Thyroid gland (tissue), 4 donors: Measurements from ENCODE around the gene OTOS. TPM values are rescaled to one million over a fixed set of nuclear protein-coding genes. Genes with fewer than 3 reads are reported as not detected.

Experiments
- DNase-seq, 2 donors: peaks; one replicate each; pipeline ENCODE4 v3.0.0-alpha.2; 2019
- H3K27ac ChIP-seq, 3 donors: fragments of 200-600 bp; sonication (generic); 1 replicate in 2 of 3; 2 replicates in 1 of 3; pipeline ENCODE4 v1.5.1; 2016 to 2019; ENCODE audit warnings: mild to moderate bottlenecking in 1 of 3, moderate library complexity in 1 of 3
- H3K27me3 ChIP-seq: fragments of 200-600 bp; sonication (generic); one replicate; pipeline ENCODE4 v1.5.1; 2019
- H3K36me3 ChIP-seq, 2 donors: fragments of 200-600 bp; sonication (generic); one replicate each; pipeline ENCODE4 v1.5.1; 2016 to 2019
- H3K4me1 ChIP-seq, 2 donors: fragments of 200-600 bp; sonication (generic); one replicate each; pipeline ENCODE4 v1.5.1; 2017 to 2019
- H3K4me3 ChIP-seq, 3 donors: fragments of 200-600 bp; sonication (generic); replicated peaks in 1 of 3; 1 replicate in 2 of 3; 2 replicates in 1 of 3; pipeline ENCODE4 v1.5.1; 2016; ENCODE audit warnings: mild to moderate bottlenecking in 1 of 3
- H3K9me3 ChIP-seq: fragments of 200-600 bp; sonication (generic); one replicate; pipeline ENCODE4 v1.5.1; 2017
- POLR2A ChIP-seq, 2 donors: fragments of 450-650 bp; IDR thresholded peaks; one replicate each; pipeline ENCODE4 v1.6.1; 2017; ENCODE audit warnings: antibody characterized with exemption in 2 of 2, mild to moderate bottlenecking in 2 of 2, moderate library complexity in 1 of 2
- WGBS, 2 donors: methylation state at CpG; one replicate each; pipeline ENCODE4 v1.1.5; 2017; 5-methylcytosine and 5-hydroxymethylcytosine counted together
- intact Hi-C: fragments of 100-400 bp; cut with DNase I; formaldehyde crosslinking; loops from one replicate; pipeline ENCODE4 v1.15.1; 2023
- total RNA-seq, 4 donors: library from RNA; depleted of rRNA; stranded (reverse); fragments of >200 nt; gene quantifications; one replicate each; pipeline ENCODE4 v1.2.3, GENCODE V29; 2016
- TF ChIP-seq, protein P1 (sequence below), 6 experiments: fragments of 200-600 bp in 3 of 6; fragments of 450-650 bp in 3 of 6; sonication (generic) in 3 of 6; IDR thresholded peaks; one replicate each; pipeline ENCODE4 v1.5.1; 2016 to 2019; ENCODE audit warnings: antibody characterized with exemption in 6 of 6, mild to moderate bottlenecking in 2 of 6, inconsistent platforms in 1 of 6, moderate library complexity in 1 of 6

OTOS gene
- total RNA-seq, 4 donors from 2014 or later = 4.3 to 62.8 (median 22.1) TPM

DNA sequence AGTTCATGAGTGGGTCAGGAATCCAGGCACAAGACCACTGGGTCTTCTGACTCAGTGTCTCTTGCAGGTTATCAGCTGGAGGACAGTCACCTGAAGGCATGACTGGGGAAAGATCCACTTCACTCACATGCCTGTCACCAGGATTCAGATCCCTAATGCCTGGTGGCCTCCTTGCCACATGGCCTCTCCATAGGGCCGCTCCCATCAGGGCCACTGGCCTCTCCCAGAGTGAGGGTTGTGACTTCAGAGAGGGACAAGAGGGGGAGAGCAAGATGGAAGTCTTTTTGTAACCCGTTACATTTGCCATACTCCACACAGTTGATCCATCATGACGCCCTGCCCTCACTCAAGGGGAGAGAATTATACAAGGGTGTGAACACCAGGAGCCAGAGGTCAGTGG is 13.0 kb upstream of the OTOS start:
- TF ChIP-seq POLR2A (IDR thresholded peaks at IDR 0.05) = no peak
- 82 to 83% methylated on average over 3 of the region's 3 CpGs for WGBS, 2 donors
- Histone ChIP-seq H3K4me3 (no peak overlapping the region), H3K9me3 (no peaks in the 10 kb centered on the region), H3K27me3 (no peaks in the 10 kb centered on the region), H3K4me1 (no peaks in the 10 kb centered on the region), H3K36me3 (no peaks in the 10 kb centered on the region), H3K27ac (no peak overlapping the region)
- DNase-seq = no peak
- intact Hi-C loops = no loop called here

DNA sequence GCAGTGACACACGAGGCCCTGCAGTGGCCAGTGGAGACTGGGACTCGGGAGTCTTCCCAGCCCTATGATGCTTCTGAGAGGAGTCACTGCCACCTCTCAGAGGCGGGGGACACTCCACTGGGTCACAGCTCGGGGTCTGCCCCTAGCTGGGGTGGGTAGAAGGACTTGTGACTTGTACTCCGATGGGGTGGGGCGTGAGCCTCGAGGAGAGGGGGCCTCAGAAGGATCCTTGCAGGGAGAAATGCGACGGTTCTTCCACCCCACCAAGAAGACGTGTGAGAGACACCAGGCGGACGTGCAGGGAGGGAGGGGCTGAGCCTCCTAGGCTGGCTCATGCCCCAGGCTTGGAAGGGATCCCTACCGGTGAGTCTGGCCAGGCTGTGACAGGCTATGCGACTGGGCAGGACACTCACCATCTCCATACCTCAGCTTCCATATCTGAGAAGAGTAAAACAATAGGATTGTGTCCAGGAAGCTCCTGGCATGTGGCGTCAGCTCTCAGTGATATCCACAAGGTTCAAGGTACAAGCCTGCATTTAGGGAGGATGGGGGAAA is 11.1 kb upstream of the OTOS start:
- H3K27ac ChIP-seq = no peak overlapping the region
- intact Hi-C loops = no loop called here
- TF ChIP-seq, protein P1, sequence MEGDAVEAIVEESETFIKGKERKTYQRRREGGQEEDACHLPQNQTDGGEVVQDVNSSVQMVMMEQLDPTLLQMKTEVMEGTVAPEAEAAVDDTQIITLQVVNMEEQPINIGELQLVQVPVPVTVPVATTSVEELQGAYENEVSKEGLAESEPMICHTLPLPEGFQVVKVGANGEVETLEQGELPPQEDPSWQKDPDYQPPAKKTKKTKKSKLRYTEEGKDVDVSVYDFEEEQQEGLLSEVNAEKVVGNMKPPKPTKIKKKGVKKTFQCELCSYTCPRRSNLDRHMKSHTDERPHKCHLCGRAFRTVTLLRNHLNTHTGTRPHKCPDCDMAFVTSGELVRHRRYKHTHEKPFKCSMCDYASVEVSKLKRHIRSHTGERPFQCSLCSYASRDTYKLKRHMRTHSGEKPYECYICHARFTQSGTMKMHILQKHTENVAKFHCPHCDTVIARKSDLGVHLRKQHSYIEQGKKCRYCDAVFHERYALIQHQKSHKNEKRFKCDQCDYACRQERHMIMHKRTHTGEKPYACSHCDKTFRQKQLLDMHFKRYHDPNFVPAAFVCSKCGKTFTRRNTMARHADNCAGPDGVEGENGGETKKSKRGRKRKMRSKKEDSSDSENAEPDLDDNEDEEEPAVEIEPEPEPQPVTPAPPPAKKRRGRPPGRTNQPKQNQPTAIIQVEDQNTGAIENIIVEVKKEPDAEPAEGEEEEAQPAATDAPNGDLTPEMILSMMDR (IDR thresholded peaks at IDR 0.05) = no peak
- no peaks in the 10 kb centered on the region for H3K9me3 ChIP-seq
- DNase-seq = no peak
- no peaks in the 10 kb centered on the region for H3K27me3 ChIP-seq
- WGBS, 2 donors = 61 to 74% methylated on average over 12 to 15 of the region's 15 CpGs
- no peak overlapping the region for H3K4me3 ChIP-seq
- H3K36me3 ChIP-seq = no peaks in the 10 kb centered on the region
- H3K4me1 ChIP-seq = no peaks in the 10 kb centered on the region

GRCh38 chr2:240149943-240150784 is 9.7 kb upstream of the OTOS start:
- TF ChIP-seq, protein P1 (IDR thresholded peaks at IDR 0.05) = peak in 5 of 6 experiments; percentile 19 to 77 (median 42)
- TF ChIP-seq POLR2A (IDR thresholded peaks at IDR 0.05) = no peak
- intact Hi-C loops = no loop called here
- Histone ChIP-seq H3K4me1 (no peaks in the 10 kb centered on the region), H3K36me3 (no peaks in the 10 kb centered on the region), H3K27me3 (no peaks in the 10 kb centered on the region), H3K4me3 (no peak overlapping the region), H3K9me3 (no peaks in the 10 kb centered on the region), H3K27ac (no peak overlapping the region)
- DNase-seq = peak; percentile 26 to 37
- WGBS, 2 donors = 23 to 43% methylated on average over 6 to 10 of the region's 12 CpGs

DNA sequence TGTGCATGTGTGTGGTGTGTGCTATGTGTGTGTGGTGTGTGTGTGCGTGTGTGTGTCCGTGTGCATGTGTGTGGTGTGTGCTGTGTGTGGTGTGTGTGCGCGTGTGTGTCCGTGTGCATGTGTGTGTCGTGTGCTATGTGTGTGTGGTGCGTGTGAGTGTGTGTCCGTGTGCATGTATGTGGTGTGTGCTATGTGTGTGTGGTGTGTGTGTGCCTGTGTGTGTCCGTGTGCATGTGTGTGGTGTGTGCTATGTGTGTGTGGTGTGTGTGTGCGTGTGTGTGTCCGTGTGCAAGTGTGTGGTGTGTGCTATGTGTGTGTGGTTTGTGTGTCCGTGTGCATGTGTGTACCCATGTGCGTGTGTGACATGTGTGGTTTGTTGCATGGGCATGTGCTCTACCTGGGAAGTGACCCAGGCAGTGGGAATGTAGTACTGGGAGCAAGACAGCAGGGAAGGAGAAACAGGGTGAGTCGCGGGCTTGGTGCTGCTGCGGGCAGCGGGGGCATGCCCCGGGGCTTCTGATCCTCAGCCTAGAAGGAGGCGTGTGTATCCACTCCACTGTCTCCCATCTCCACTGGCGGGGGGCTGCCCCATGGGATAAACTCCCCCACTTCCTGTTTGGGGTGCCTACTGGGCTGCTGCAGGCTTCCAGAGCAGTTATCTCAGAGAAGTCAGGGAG is 7.6 kb upstream of the OTOS start:
- Histone ChIP-seq H3K4me3 (no peak overlapping the region), H3K4me1 (peaks cover 0 to 7% of the 10 kb centered on the region in 2 donors), H3K27ac (no peak overlapping the region), H3K9me3 (no peaks in the 10 kb centered on the region), H3K27me3 (no peaks in the 10 kb centered on the region), H3K36me3 (no peaks in the 10 kb centered on the region)
- intact Hi-C loops = no loop called here
- no peak for DNase-seq
- TF ChIP-seq POLR2A (IDR thresholded peaks at IDR 0.05) = no peak
- TF ChIP-seq, protein P1 (IDR thresholded peaks at IDR 0.05) = no peak
- 84 to 87% methylated on average over 20 of the region's 20 CpGs for WGBS, 2 donors

- Histone ChIP-seq H3K27me3 (no peaks in the 10 kb centered on the region), H3K4me1 (peaks cover 0 to 7% of the 10 kb centered on the region in 2 donors), H3K9me3 (no peaks in the 10 kb centered on the region), H3K36me3 (no peaks in the 10 kb centered on the region), H3K4me3 (no peak overlapping the region), H3K27ac (no peak overlapping the region)
- no peak for DNase-seq
- TF ChIP-seq, protein P1 (IDR thresholded peaks at IDR 0.05) = no peak
- TF ChIP-seq POLR2A (IDR thresholded peaks at IDR 0.05) = no peak
- intact Hi-C loops = no loop called here
- WGBS, 2 donors = 85 to 95% methylated on average over 5 of the region's 5 CpGs
Measured at GRCh38 chr2:240147382-240147781, 6.9 kb upstream of the OTOS start.
